H9 (cell line): ENCODE data around the gene CALHM3. TPM values are rescaled to one million over a fixed set of nuclear protein-coding genes. Genes with fewer than 3 reads are reported as not detected.

Source experiments
- DNase-seq: peaks from one replicate; pipeline ENCODE4 v3.0.0-alpha.2; 2017
- H2AFZ ChIP-seq: one replicate; pipeline ENCODE4 v1.6.1; 2013; ENCODE audit warnings: mild to moderate bottlenecking, low read length, control low read depth, moderate library complexity
- H2AK5ac ChIP-seq: 2 replicates; pipeline ENCODE4 v1.6.1; 2013; ENCODE audit warnings: low read length, control low read depth, mixed read lengths; ENCODE audit not compliant: insufficient read length
- H2BK120ac ChIP-seq: one replicate; pipeline ENCODE4 v1.6.1; 2013; ENCODE audit warnings: low read depth, mild to moderate bottlenecking, low read length, control low read depth, inconsistent platforms; ENCODE audit not compliant: poor library complexity, severe bottlenecking
- H2BK12ac ChIP-seq: 2 replicates; pipeline ENCODE4 v1.6.1; 2013; ENCODE audit warnings: low read length, control low read depth, mixed read lengths, low read depth; ENCODE audit not compliant: insufficient read length
- H2BK15ac ChIP-seq: 2 replicates; pipeline ENCODE4 v1.6.1; 2013; ENCODE audit warnings: low read depth, low read length, control low read depth
- H2BK20ac ChIP-seq: one replicate; pipeline ENCODE4 v1.6.1; 2013; ENCODE audit warnings: low read depth, mild to moderate bottlenecking, low read length, control low read depth, inconsistent platforms; ENCODE audit not compliant: poor library complexity, severe bottlenecking
- H2BK5ac ChIP-seq: 2 replicates; pipeline ENCODE4 v1.6.1; 2013; ENCODE audit warnings: low read length, control low read depth, mixed read lengths; ENCODE audit not compliant: insufficient read length
- H3K14ac ChIP-seq: 2 replicates; pipeline ENCODE4 v1.6.1; 2013; ENCODE audit warnings: low read length, control low read depth; ENCODE audit not compliant: insufficient read depth
- H3K18ac ChIP-seq: 2 replicates; pipeline ENCODE4 v1.6.1; 2013; ENCODE audit warnings: low read depth, mild to moderate bottlenecking, mixed read lengths, low read length, control low read depth; ENCODE audit not compliant: insufficient read length
- H3K23ac ChIP-seq: 2 replicates; pipeline ENCODE4 v1.6.1; 2013; ENCODE audit warnings: low read length, control low read depth, mixed read lengths, low read depth; ENCODE audit not compliant: insufficient read length
- H3K23me2 ChIP-seq: 2 replicates; pipeline ENCODE4 v1.6.1; 2013; ENCODE audit warnings: low read depth, mild to moderate bottlenecking, mixed read lengths, low read length, control low read depth; ENCODE audit not compliant: insufficient read length, poor library complexity, severe bottlenecking
- H3K27ac ChIP-seq: 2 replicates; pipeline ENCODE4 v1.5.1; 2013; ENCODE audit warnings: low read length, control low read depth, mixed read lengths, low read depth; ENCODE audit not compliant: insufficient read length
- H3K27me3 ChIP-seq: 2 replicates; pipeline ENCODE4 v1.6.1; 2013; ENCODE audit warnings: low read length, control low read depth, inconsistent platforms; ENCODE audit not compliant: insufficient read depth
- H3K4ac ChIP-seq: 2 replicates; pipeline ENCODE4 v1.6.1; 2013; ENCODE audit warnings: low read depth, mild to moderate bottlenecking, control low read depth, inconsistent platforms, low read length, moderate library complexity
- H3K4me1 ChIP-seq: 2 replicates; pipeline ENCODE4 v1.6.1; 2013; ENCODE audit warnings: low read length, control low read depth, inconsistent platforms; ENCODE audit not compliant: insufficient read depth
- H3K4me2 ChIP-seq: 2 replicates; pipeline ENCODE4 v1.6.1; 2013; ENCODE audit warnings: low read length, control low read depth, mixed read lengths; ENCODE audit not compliant: insufficient read length, insufficient read depth
- H3K56ac ChIP-seq: 2 replicates; pipeline ENCODE4 v1.6.1; 2013; ENCODE audit warnings: low read depth, mild to moderate bottlenecking, mixed read lengths, low read length, control low read depth; ENCODE audit not compliant: insufficient read length
- H3K79me1 ChIP-seq: 2 replicates; pipeline ENCODE4 v1.6.1; 2013; ENCODE audit warnings: low read depth, mild to moderate bottlenecking, moderate library complexity, low read length, control low read depth, inconsistent platforms; ENCODE audit not compliant: insufficient read depth, poor library complexity, severe bottlenecking
- H3K79me2 ChIP-seq: 2 replicates; pipeline ENCODE4 v1.6.1; 2013; ENCODE audit warnings: low read length, control low read depth, inconsistent platforms; ENCODE audit not compliant: insufficient read depth
- H3K9ac ChIP-seq: 2 replicates; pipeline ENCODE4 v1.6.1; 2013; ENCODE audit warnings: low read length, control low read depth, mixed read lengths; ENCODE audit not compliant: insufficient read length; ENCODE audit errors: extremely low read depth
- H3K9me3 ChIP-seq: one replicate; pipeline ENCODE4 v1.6.1; 2013; ENCODE audit warnings: low read depth, low read length, inconsistent platforms; ENCODE audit not compliant: control insufficient read depth
- H3T11ph ChIP-seq: one replicate; pipeline ENCODE4 v1.6.1; 2013; ENCODE audit warnings: mild to moderate bottlenecking, low read length, control low read depth, inconsistent platforms
- H4K20me1 ChIP-seq: one replicate; pipeline ENCODE4 v1.6.1; 2013; ENCODE audit not compliant: control insufficient read depth, insufficient read length, insufficient read depth
- H4K5ac ChIP-seq: 2 replicates; pipeline ENCODE4 v1.6.1; 2013; ENCODE audit warnings: low read depth, mild to moderate bottlenecking, mixed read lengths, low read length, control low read depth; ENCODE audit not compliant: insufficient read length
- H4K8ac ChIP-seq: replicated peaks from 2 replicates; pipeline ENCODE4 v1.6.1; 2013; ENCODE audit warnings: low read length, control low read depth, mixed read lengths, low read depth; ENCODE audit not compliant: insufficient read length
- H4K91ac ChIP-seq: 2 replicates; pipeline ENCODE4 v1.6.1; 2013; ENCODE audit warnings: low read depth, mild to moderate bottlenecking, moderate library complexity, mixed read lengths, low read length, control low read depth; ENCODE audit not compliant: insufficient read length
- H3K27ac Mint-ChIP-seq, 3 experiments: 2 replicates in 2 of 3; 3 replicates in 1 of 3; pipeline ENCODE4 v1.8.0; 2020 to 2021; ENCODE audit warnings: mixed read lengths in 3 of 3, mild to moderate bottlenecking in 1 of 3, moderate library complexity in 1 of 3
- H3K27me3 Mint-ChIP-seq: 2 replicates; pipeline ENCODE4 v1.8.0; 2021; ENCODE audit warnings: low read depth, mild to moderate bottlenecking, moderate library complexity, mixed read lengths
- H3K36me3 Mint-ChIP-seq, 3 experiments: 2 replicates in 2 of 3; 3 replicates in 1 of 3; pipeline ENCODE4 v1.8.0; 2020 to 2021; ENCODE audit warnings: low read depth in 3 of 3, mixed read lengths in 3 of 3; ENCODE audit not compliant: insufficient read depth in 1 of 3
- H3K4me1 Mint-ChIP-seq, 2 experiments: 2 replicates each; pipeline ENCODE4 v1.8.0; 2020; ENCODE audit warnings: mixed read lengths in 2 of 2
- H3K4me3 Mint-ChIP-seq, 2 experiments: 2 replicates in 1 of 2; 3 replicates in 1 of 2; pipeline ENCODE4 v1.8.0; 2020 to 2021; ENCODE audit warnings: mild to moderate bottlenecking in 2 of 2, mixed read lengths in 2 of 2, moderate library complexity in 1 of 2
- H3K9me3 Mint-ChIP-seq, 2 experiments: 2 replicates in 1 of 2; 3 replicates in 1 of 2; pipeline ENCODE4 v1.8.0; 2020; ENCODE audit warnings: mild to moderate bottlenecking in 2 of 2, mixed read lengths in 2 of 2, moderate library complexity in 1 of 2
- CTCF ChIP-seq: fragments of 200-600 bp; sonication (generic); conservative IDR thresholded peaks from 3 replicates; pipeline ENCODE4 v1.8.0; 2021; ENCODE audit warnings: antibody characterized with exemption, mild to moderate bottlenecking
- WGBS: extraction: QIAGEN DNeasy Blood & Tissue Kit; methylation state at CpG from one replicate; pipeline ENCODE4 v1.1.7; 2013; ENCODE audit warnings: missing lambda C conversion rate, low lambda C conversion rate, mixed read lengths; ENCODE audit not compliant: insufficient read length; ENCODE audit errors: extremely low coverage; 5-methylcytosine and 5-hydroxymethylcytosine counted together
- total RNA-seq: library from RNA; stranded (reverse); gene quantifications from 2 replicates; pipeline ENCODE4 v1.2.1, GENCODE V29; 2021

Gene CALHM3
- total RNA-seq, 1 experiment from 2014 or later: not detected

DNA sequence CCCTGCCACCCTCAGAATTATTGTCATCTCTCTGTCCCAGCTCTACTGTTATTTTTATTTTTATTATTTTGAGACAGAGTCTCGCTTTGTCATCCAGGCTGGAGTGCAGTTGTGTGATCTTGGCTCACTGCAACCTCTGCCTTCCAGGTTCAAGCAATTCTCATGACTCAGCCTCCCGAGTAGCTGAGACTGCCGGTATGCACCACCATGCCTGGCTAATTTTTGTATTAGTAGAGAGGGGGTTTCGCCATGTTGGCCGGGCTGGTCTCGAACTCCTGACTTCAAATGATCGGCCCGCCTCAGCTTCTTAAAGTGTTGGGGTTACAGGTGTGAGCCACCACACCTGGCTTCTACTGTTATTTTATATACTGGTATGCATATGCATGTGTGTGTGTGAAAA is 37.8 kb downstream of the CALHM3 start:
- Histone ChIP-seq H2AK5ac (no peak overlapping the region), H3K56ac (no peak overlapping the region), H2BK5ac (no peak overlapping the region), H4K91ac (no peak overlapping the region), H3T11ph (no peak overlapping the region), H2BK20ac (no peak overlapping the region), H3K23me2 (no peaks in the 10 kb centered on the region), H3K14ac (no peak overlapping the region), H3K9me3 (no peaks in the 10 kb centered on the region), H4K20me1 (no peaks in the 10 kb centered on the region), H2BK12ac (no peak overlapping the region), H2AFZ (no peak overlapping the region), H3K18ac (no peak overlapping the region), H3K79me2 (no peaks in the 10 kb centered on the region), H3K4me1 (no peaks in the 10 kb centered on the region), H2BK15ac (no peak overlapping the region), H3K27me3 (no peaks in the 10 kb centered on the region), H3K79me1 (no peaks in the 10 kb centered on the region), H3K23ac (no peak overlapping the region), H3K27ac (no peak overlapping the region), H3K9ac (no peak overlapping the region), H3K4me2 (no peak overlapping the region), H4K8ac (no peak overlapping the region), H2BK120ac (no peak overlapping the region), H3K4ac (no peak overlapping the region), H4K5ac (no peak overlapping the region)
- no peak overlapping the region for H3K4me3 Mint-ChIP-seq
- H3K36me3 Mint-ChIP-seq: peaks cover 70 to 95% (median 91%) of the 10 kb centered on the region in 3 experiments; a peak in 6 of 7 replicates
- H3K9me3 Mint-ChIP-seq: no peaks in the 10 kb centered on the region
- TF ChIP-seq CTCF: no peak
- no peaks in the 10 kb centered on the region for H3K27me3 Mint-ChIP-seq
- WGBS: no CpG with 5 or more reads among the region's 8 CpGs
- H3K27ac Mint-ChIP-seq: no peak overlapping the region
- no peak for DNase-seq
- H3K4me1 Mint-ChIP-seq: peaks cover 0 to 3% of the 10 kb centered on the region in 2 experiments; a peak in 1 of 4 replicates
